ENCODE data around the gene CRACR2B. TPM values are rescaled to one million over a fixed set of nuclear protein-coding genes. Genes with fewer than 3 reads are reported as not detected.
A peak's percentile ranks its signal among the peaks of the same experiment; 100 is the strongest.

Gene CRACR2B
- total and polyA plus RNA-seq, 10 of the 15 experiments (the other 5 are each of a cell fraction or from before 2014, with no cell fraction given) = 0.10 to 33.7 (median 12.7) TPM

GRCh38 chr11:794766-795633, 32.7 kb upstream of the CRACR2B start:
- in situ Hi-C loops (cut with MboI) (no loop called here), intact Hi-C loops (cut with micrococcal nuclease; ENCODE audit: unreplicated experiment) (loop anchor here (5.0 kb wide), 1 partner anchor 48 kb away; the partner anchor contains the start of gene TALDO1)
- Histone ChIP-seq H3K9me3 (replicated peaks; ENCODE audit: control insufficient read depth, insufficient read depth, low read length) (no peaks in the 10 kb centered on the region), H3K27ac (ENCODE audit: control insufficient read depth, insufficient read depth) (peak overlapping the region; percentile 67; the same call in 1 of the 2 replicates), H3K9ac (ENCODE audit: control insufficient read depth, insufficient read depth, low read length) (peak overlapping the region; percentile 80), H3K4me1 (ENCODE audit: control insufficient read depth, insufficient read depth, low read length) (peaks cover 15% of the 10 kb centered on the region), H3K4me3 (peak overlapping the region; percentile 97), H2AFZ (ENCODE audit: control insufficient read depth, low read depth, low read length) (no peak overlapping the region), H3K4me2 (ENCODE audit: control insufficient read depth, insufficient read depth) (peak overlapping the region; percentile 77), H3K27me3 (replicated peaks in 1 of 2; ENCODE audit: control insufficient read depth in 2 of 2, insufficient read depth in 2 of 2, low read length in 1 of 2) (no peaks in the 10 kb centered on the region), H4K20me1 (ENCODE audit: control insufficient read depth, insufficient read depth) (no peaks in the 10 kb centered on the region), H3K79me2 (ENCODE audit: control insufficient read depth, insufficient read depth, low read length) (peaks cover 30% of the 10 kb centered on the region), H3K36me3 (ENCODE audit: control insufficient read depth in 2 of 2, insufficient read depth in 2 of 2, low read length in 1 of 2) (peaks cover 0 to 9% of the 10 kb centered on the region in 2 experiments; a peak in 2 of 4 replicates)
- ATAC-seq (no peak), FAIRE-seq (no peak), DNase-seq (ENCODE audit: low read depth, low spot score) (no peak)
- RAD21 ChIA-PET (ENCODE audit: unreplicated experiment) = interaction anchor here (0.6 to 2.8 kb wide), 6 partner anchors 9 to 68 kb away, joined by 3 to 14 read pairs (median 6); partner anchors contain the start of gene GATD1
- CTCF ChIA-PET = interaction anchor here (0.6 to 1.6 kb wide), 4 partner anchors 48 to 210 kb away, joined by 3 to 5 read pairs (median 4); partner anchors contain the start of gene TMEM80
- POLR2A ChIA-PET = interaction anchor here (0.5 to 1.0 kb wide), 5 partner anchors 16 to 144 kb away, joined by 3 to 5 read pairs (median 3); no protein-coding TSS in a partner anchor
- BruUV-seq (replicated peaks) = no TSS peak
- 55% methylated on average over 30 of the region's 38 CpGs for WGBS (ENCODE audit: insufficient coverage, insufficient replicate concordance, low lambda C conversion rate, missing lambda C conversion rate)
- SMC1A ChIA-PET (ENCODE audit: uncharacterized antibody, unreplicated experiment) = no interaction called here
- TF ChIP-seq ASH2L (IDR thresholded peaks at IDR 0.05; ENCODE audit: borderline replicate concordance, low read depth) = no peak
- no peak for TF ChIP-seq NRF1 (conservative IDR thresholded peaks at IDR 0.05; ENCODE audit: low read depth, low read length)
- TF ChIP-seq PRDM15 (CRISPR knock-in tag; IDR thresholded peaks at IDR 0.05) = no peak
- no peak for TF ChIP-seq HDAC6 (IDR thresholded peaks at IDR 0.05; ENCODE audit: unreplicated experiment)
- no peak for TF ChIP-seq DPF2 (IDR thresholded peaks at IDR 0.05)
- TF ChIP-seq GATAD2B (conservative IDR thresholded peaks at IDR 0.05; ENCODE audit: low read depth) = no peak
- TF ChIP-seq ZBTB11 (CRISPR knock-in tag; IDR thresholded peaks at IDR 0.05) = no peak
- TF ChIP-seq PKNOX1 (IDR thresholded peaks at IDR 0.05) = peak; percentile 21; the same call in 1 of the 2 replicates
- TF ChIP-seq E2F8 (IDR thresholded peaks at IDR 0.05; ENCODE audit: low read depth, partially characterized antibody) = no peak
- TF ChIP-seq CBX3 (IDR thresholded peaks at IDR 0.05; ENCODE audit: borderline replicate concordance, low read depth) = no peak
